WTC11 (cell line): ENCODE data around the gene RNF208. TPM values are rescaled to one million over a fixed set of nuclear protein-coding genes. Genes with fewer than 3 reads are reported as not detected.

ENCODE experiments used
- ATAC-seq: fragments of 200-7000 bp; cut with Tn5 transposase; 2 replicates; pipeline ENCODE4 v1.10.0; 2021; ENCODE audit warnings: mild to moderate bottlenecking, moderate library complexity
- Bru-seq: library from RNA; stranded (reverse); fragments of 400-500 nt; gene quantifications from one replicate; lab custom pipeline; 2021; lab: Mats Ljungman, UMichigan
- CTCF ChIA-PET: fragments of 300-600 bp; sonication (Branson Sonifier 250); formaldehyde crosslinking; loops from one replicate; lab custom pipeline; 2021; ENCODE audit warnings: antibody characterized with exemption; lab: Charles Lee
- POLR2A ChIA-PET: fragments of 350-600 bp; sonication (Branson Sonifier 250); formaldehyde crosslinking; loops from one replicate; lab custom pipeline; 2021; ENCODE audit warnings: antibody characterized with exemption; lab: Charles Lee
- DNase-seq: peaks from one replicate; pipeline ENCODE4 v3.0.0; 2021; ENCODE audit warnings: low spot score
- H3K27ac Mint-ChIP-seq: 2 replicates; pipeline ENCODE4 v1.8.0; 2021; ENCODE audit warnings: mixed read lengths
- H3K27me3 Mint-ChIP-seq: 2 replicates; pipeline ENCODE4 v1.8.0; 2021; ENCODE audit warnings: low read depth, mild to moderate bottlenecking, moderate library complexity, mixed read lengths
- H3K36me3 Mint-ChIP-seq: 2 replicates; pipeline ENCODE4 v1.8.0; 2021; ENCODE audit warnings: mixed read lengths
- H3K4me1 Mint-ChIP-seq: 2 replicates; pipeline ENCODE4 v1.8.0; 2022; ENCODE audit warnings: mixed read lengths
- H3K4me3 Mint-ChIP-seq: 2 replicates; pipeline ENCODE4 v1.8.0; 2021; ENCODE audit warnings: mild to moderate bottlenecking, moderate library complexity, mixed read lengths
- H3K9me3 Mint-ChIP-seq: 2 replicates; pipeline ENCODE4 v1.8.0; 2021; ENCODE audit warnings: mixed read lengths
- ELF4 ChIP-seq: sonication (generic); formaldehyde crosslinking; IDR thresholded peaks from 2 replicates; pipeline ENCODE4 v1.8.1; 2022; ENCODE audit warnings: low read depth, mild to moderate bottlenecking, moderate library complexity, missing genetic modification reagents
- FOXK1 ChIP-seq: sonication (generic); formaldehyde crosslinking; IDR thresholded peaks from 2 replicates; pipeline ENCODE4 v1.8.0; 2022; ENCODE audit warnings: mild to moderate bottlenecking, moderate library complexity, missing genetic modification reagents
- GABPB1 ChIP-seq: sonication (generic); formaldehyde crosslinking; IDR thresholded peaks from 2 replicates; pipeline ENCODE4 v1.8.1; 2023; ENCODE audit warnings: mild to moderate bottlenecking, missing genetic modification reagents
- JAZF1 ChIP-seq: fragments of 250-450 bp; sonication (Bioruptor Pico); IDR thresholded peaks from 2 replicates; pipeline ENCODE4 v1.9.0; 2021; ENCODE audit warnings: moderate library complexity, mild to moderate bottlenecking, inconsistent platforms
- JUN ChIP-seq: sonication (generic); formaldehyde crosslinking; IDR thresholded peaks from 2 replicates; pipeline ENCODE4 v1.8.0; 2023; ENCODE audit warnings: mild to moderate bottlenecking, missing genetic modification reagents
- MAX ChIP-seq: sonication (generic); formaldehyde crosslinking; IDR thresholded peaks from 2 replicates; pipeline ENCODE4 v1.8.0; 2022; ENCODE audit warnings: mild to moderate bottlenecking, missing genetic modification reagents
- NFATC4 ChIP-seq: fragments of 250-450 bp; sonication (Bioruptor Pico); IDR thresholded peaks from 2 replicates; pipeline ENCODE4 v1.9.0; 2021; ENCODE audit warnings: mild to moderate bottlenecking
- RORB ChIP-seq: fragments of 250-450 bp; sonication (Bioruptor Pico); IDR thresholded peaks from 2 replicates; pipeline ENCODE4 v1.9.0; 2021; ENCODE audit warnings: mild to moderate bottlenecking
- TEAD1 ChIP-seq: sonication (generic); formaldehyde crosslinking; IDR thresholded peaks from 2 replicates; pipeline ENCODE4 v1.8.0; 2022; ENCODE audit warnings: mild to moderate bottlenecking, missing genetic modification reagents
- ZNF423 ChIP-seq: fragments of 250-450 bp; sonication (Bioruptor Pico); IDR thresholded peaks from 2 replicates; pipeline ENCODE4 v2.1.2; 2022; ENCODE audit warnings: mild to moderate bottlenecking, moderate library complexity
- ZNF425 ChIP-seq: fragments of 250-450 bp; sonication (Bioruptor Pico); conservative IDR thresholded peaks from 2 replicates; pipeline ENCODE4 v1.9.0; 2021; ENCODE audit warnings: mild to moderate bottlenecking
- long read RNA-seq, 3 experiments: library from RNA in 1 of 3; library from capped mRNA in 1 of 3; library from polyadenylated mRNA in 1 of 3; unstranded in 2 of 3; stranded (forward) in 1 of 3; transcript quantifications; one replicate each; pipeline ENCODE4 v2.0.0, GENCODE V29; 2021
- total RNA-seq: library from RNA; stranded (reverse); gene quantifications from 3 replicates; pipeline ENCODE4 v1.2.3, GENCODE V29; 2021
- TF ChIP-seq, protein P1 (sequence below): sonication (generic); formaldehyde crosslinking; conservative IDR thresholded peaks from 2 replicates; pipeline ENCODE4 v1.8.1; 2022; ENCODE audit warnings: mild to moderate bottlenecking, missing genetic modification reagents
- TF ChIP-seq, protein P2 (sequence below): sonication (generic); formaldehyde crosslinking; IDR thresholded peaks from 2 replicates; pipeline ENCODE4 v1.8.1; 2023; ENCODE audit warnings: mild to moderate bottlenecking, missing genetic modification reagents, moderate library complexity
- TF ChIP-seq, protein P3 (sequence below): sonication (generic); formaldehyde crosslinking; IDR thresholded peaks from 2 replicates; pipeline ENCODE4 v1.8.1; 2023; ENCODE audit warnings: mild to moderate bottlenecking, missing genetic modification reagents
- TF ChIP-seq, protein P4 (sequence below): fragments of 200-600 bp; IDR thresholded peaks from 2 replicates; pipeline ENCODE4 v1.8.0; 2022; ENCODE audit warnings: antibody characterized with exemption
- TF ChIP-seq, protein P5 (sequence below): sonication (generic); formaldehyde crosslinking; IDR thresholded peaks from 2 replicates; pipeline ENCODE4 v1.8.0; 2022; ENCODE audit warnings: mild to moderate bottlenecking, missing genetic modification reagents

Gene RNF208, protein sequence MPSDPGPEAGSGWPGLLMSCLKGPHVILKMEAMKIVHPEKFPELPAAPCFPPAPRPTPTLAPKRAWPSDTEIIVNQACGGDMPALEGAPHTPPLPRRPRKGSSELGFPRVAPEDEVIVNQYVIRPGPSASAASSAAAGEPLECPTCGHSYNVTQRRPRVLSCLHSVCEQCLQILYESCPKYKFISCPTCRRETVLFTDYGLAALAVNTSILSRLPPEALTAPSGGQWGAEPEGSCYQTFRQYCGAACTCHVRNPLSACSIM
- total RNA-seq (13.3 to 14.8 TPM (median 14.3 TPM) in 3 replicates), Bru-seq, nascent RNA (percentile 23 among the genes with signal in this experiment)
- long read RNA-seq, experiment 1, partial matches to known transcripts: 0 of 3 reads
- long read RNA-seq, experiment 1, other reads (novel, unspliced or antisense): 2 of 3 reads
- long read RNA-seq, experiment 2, transcript RNF208-201 (1 exons, 1,077 nt): major isoform, 14 of 31 reads
- long read RNA-seq, experiment 2, partial matches to known transcripts: 1 of 31 reads
- long read RNA-seq, experiment 2, other reads (novel, unspliced or antisense): 16 of 31 reads
- long read RNA-seq, experiment 3: 0 reads

GRCh38 chr9:137222190-137223077 lies at the start of gene RNF208:
Gene RNF208, minus strand, starts transcription at chr9:137222240. Its CDS starts 1,028 bp downstream, at chr9:137221212.
- Mint-ChIP-seq H3K27me3 (no peaks in the 10 kb centered on the region), H3K27ac (no peak within 1 kb of the TSS), H3K4me1 (peaks cover under 1% of the 10 kb centered on the region), H3K4me3 (peak within 1 kb of the TSS; percentile 77), H3K9me3 (no peaks in the 10 kb centered on the region), H3K36me3 (no peaks in the 10 kb centered on the region)
- peak; percentile 0 for ATAC-seq
- DNase-seq: peak; percentile 58
- TF ChIP-seq MAX (CRISPR knock-in tag): 0 out of 2 replicates have a peak, but pooled peaks have one; percentile 11
- TF ChIP-seq ZNF425: no peak
- POLR2A ChIA-PET: interaction anchor here (0.7 to 2.8 kb wide), 8 partner anchors 11 to 193 kb away, joined by 3 to 12 read pairs (median 4); partner anchors contain the start of genes MAN1B1 and TPRN
- CTCF ChIA-PET: interaction anchor here (0.5 to 8.9 kb wide), 32 partner anchors 9 to 497 kb away, joined by 3 to 143 read pairs (median 4); partner anchors contain the start of genes EXD3, GRIN1, NOXA1 and NPDC1

DNA sequence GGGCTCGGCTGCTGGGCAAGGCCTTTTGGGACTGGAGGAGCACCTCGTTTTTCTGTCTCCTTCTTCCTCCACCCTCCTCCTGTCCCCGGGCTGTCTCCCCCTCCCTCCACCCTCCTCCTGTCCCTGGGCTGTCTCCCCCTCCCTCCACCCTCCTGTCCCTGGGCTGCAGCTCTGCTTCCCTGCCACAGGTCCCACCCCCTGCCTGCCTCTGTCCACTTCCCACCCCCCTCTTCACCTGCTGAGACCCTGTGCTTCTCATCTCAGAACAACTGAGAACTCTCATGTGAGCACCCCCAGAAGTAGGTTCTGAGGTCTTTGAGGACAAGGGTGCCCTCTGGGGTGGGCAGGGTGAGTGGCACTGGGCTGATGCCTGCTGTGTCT lies 49.6 kb upstream of the RNF208 start:
- no peaks in the 10 kb centered on the region for H3K9me3 Mint-ChIP-seq
- ATAC-seq: no peak
- no peak for DNase-seq
- H3K36me3 Mint-ChIP-seq: peaks cover 20% of the 10 kb centered on the region
- CTCF ChIA-PET: interaction anchor here (0.9 to 4.4 kb wide), 4 partner anchors 10 to 37 kb away, joined by 3 to 28 read pairs (median 3); partner anchors contain the start of gene NRARP
- H3K4me1 Mint-ChIP-seq: peaks cover 21% of the 10 kb centered on the region
- no peak overlapping the region for H3K27ac Mint-ChIP-seq
- no peak overlapping the region for H3K4me3 Mint-ChIP-seq
- TF ChIP-seq NFATC4 (no peak), GABPB1 (no peak), TEAD1 (CRISPR knock-in tag) (no peak), JUN (CRISPR knock-in tag) (no peak), RORB (no peak)
- TF ChIP-seq, protein P1, sequence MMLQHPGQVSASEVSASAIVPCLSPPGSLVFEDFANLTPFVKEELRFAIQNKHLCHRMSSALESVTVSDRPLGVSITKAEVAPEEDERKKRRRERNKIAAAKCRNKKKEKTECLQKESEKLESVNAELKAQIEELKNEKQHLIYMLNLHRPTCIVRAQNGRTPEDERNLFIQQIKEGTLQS (CRISPR knock-in tag): no peak
- TF ChIP-seq, protein P2, sequence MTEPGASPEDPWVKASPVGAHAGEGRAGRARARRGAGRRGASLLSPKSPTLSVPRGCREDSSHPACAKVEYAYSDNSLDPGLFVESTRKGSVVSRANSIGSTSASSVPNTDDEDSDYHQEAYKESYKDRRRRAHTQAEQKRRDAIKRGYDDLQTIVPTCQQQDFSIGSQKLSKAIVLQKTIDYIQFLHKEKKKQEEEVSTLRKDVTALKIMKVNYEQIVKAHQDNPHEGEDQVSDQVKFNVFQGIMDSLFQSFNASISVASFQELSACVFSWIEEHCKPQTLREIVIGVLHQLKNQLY: no peak
- TF ChIP-seq, protein P3, sequence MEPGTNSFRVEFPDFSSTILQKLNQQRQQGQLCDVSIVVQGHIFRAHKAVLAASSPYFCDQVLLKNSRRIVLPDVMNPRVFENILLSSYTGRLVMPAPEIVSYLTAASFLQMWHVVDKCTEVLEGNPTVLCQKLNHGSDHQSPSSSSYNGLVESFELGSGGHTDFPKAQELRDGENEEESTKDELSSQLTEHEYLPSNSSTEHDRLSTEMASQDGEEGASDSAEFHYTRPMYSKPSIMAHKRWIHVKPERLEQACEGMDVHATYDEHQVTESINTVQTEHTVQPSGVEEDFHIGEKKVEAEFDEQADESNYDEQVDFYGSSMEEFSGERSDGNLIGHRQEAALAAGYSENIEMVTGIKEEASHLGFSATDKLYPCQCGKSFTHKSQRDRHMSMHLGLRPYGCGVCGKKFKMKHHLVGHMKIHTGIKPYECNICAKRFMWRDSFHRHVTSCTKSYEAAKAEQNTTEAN (CRISPR knock-in tag): no peak
- H3K27me3 Mint-ChIP-seq: no peaks in the 10 kb centered on the region
- POLR2A ChIA-PET: interaction anchor here (1.1 kb wide), 1 partner anchor 31 kb away, joined by 4 read pairs; the partner anchor contains the start of gene TUBB4B

- CTCF ChIA-PET: interaction anchor here (1.4 to 4.4 kb wide), 2 partner anchors 31 to 34 kb away, joined by 3 to 28 read pairs; partner anchors contain the start of gene NRARP
- Mint-ChIP-seq H3K36me3 (peaks cover 20% of the 10 kb centered on the region), H3K9me3 (no peaks in the 10 kb centered on the region), H3K27ac (no peak overlapping the region; the same call in 1 of the 2 replicates), H3K4me1 (peaks cover 19% of the 10 kb centered on the region), H3K27me3 (no peaks in the 10 kb centered on the region), H3K4me3 (no peak overlapping the region)
- no peak for DNase-seq
- no peak for ATAC-seq
- POLR2A ChIA-PET: no interaction called here
- no peak for TF ChIP-seq FOXK1
- TF ChIP-seq JAZF1 (CRISPR knock-in tag): no peak
- TF ChIP-seq ELF4 (CRISPR knock-in tag): no peak
- TF ChIP-seq, protein P4, sequence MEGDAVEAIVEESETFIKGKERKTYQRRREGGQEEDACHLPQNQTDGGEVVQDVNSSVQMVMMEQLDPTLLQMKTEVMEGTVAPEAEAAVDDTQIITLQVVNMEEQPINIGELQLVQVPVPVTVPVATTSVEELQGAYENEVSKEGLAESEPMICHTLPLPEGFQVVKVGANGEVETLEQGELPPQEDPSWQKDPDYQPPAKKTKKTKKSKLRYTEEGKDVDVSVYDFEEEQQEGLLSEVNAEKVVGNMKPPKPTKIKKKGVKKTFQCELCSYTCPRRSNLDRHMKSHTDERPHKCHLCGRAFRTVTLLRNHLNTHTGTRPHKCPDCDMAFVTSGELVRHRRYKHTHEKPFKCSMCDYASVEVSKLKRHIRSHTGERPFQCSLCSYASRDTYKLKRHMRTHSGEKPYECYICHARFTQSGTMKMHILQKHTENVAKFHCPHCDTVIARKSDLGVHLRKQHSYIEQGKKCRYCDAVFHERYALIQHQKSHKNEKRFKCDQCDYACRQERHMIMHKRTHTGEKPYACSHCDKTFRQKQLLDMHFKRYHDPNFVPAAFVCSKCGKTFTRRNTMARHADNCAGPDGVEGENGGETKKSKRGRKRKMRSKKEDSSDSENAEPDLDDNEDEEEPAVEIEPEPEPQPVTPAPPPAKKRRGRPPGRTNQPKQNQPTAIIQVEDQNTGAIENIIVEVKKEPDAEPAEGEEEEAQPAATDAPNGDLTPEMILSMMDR: no peak
- TF ChIP-seq ZNF423 (CRISPR knock-in tag): no peak
- TF ChIP-seq, protein P5, sequence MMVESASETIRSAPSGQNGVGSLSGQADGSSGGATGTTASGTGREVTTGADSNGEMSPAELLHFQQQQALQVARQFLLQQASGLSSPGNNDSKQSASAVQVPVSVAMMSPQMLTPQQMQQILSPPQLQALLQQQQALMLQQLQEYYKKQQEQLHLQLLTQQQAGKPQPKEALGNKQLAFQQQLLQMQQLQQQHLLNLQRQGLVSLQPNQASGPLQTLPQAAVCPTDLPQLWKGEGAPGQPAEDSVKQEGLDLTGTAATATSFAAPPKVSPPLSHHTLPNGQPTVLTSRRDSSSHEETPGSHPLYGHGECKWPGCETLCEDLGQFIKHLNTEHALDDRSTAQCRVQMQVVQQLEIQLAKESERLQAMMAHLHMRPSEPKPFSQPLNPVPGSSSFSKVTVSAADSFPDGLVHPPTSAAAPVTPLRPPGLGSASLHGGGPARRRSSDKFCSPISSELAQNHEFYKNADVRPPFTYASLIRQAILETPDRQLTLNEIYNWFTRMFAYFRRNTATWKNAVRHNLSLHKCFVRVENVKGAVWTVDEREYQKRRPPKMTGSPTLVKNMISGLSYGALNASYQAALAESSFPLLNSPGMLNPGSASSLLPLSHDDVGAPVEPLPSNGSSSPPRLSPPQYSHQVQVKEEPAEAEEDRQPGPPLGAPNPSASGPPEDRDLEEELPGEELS (CRISPR knock-in tag): no peak
Observed at GRCh38 chr9:137270929-137271695, 49.1 kb upstream of the RNF208 start.
